ENCODE data around the gene MTMR2. TPM values are rescaled to one million over a fixed set of nuclear protein-coding genes. Genes with fewer than 3 reads are reported as not detected.

MTMR2 gene
- total RNA-seq, 1 experiment from 2014 or later = 75.2 TPM

GRCh38 chr11:95968585-95968984 is 44.7 kb upstream of the MTMR2 start:
- no peaks in the 10 kb centered on the region for H3K4me1 Mint-ChIP-seq (ENCODE audit: low read depth, unreplicated experiment)
- no peaks in the 10 kb centered on the region for H3K27me3 ChIP-seq (replicated peaks; ENCODE audit: control insufficient read depth, insufficient read depth, low read length)
- peaks cover 4% of the 10 kb centered on the region; the same call in 1 of the 2 replicates for H3K9me3 ChIP-seq
- intact Hi-C loops (cut with micrococcal nuclease; ENCODE audit: unreplicated experiment) = loop anchor here (1.0 kb wide), 2 partner anchors 119 to 132 kb away; no protein-coding TSS in a partner anchor
- H3K36me3 Mint-ChIP-seq (ENCODE audit: insufficient read depth, unreplicated experiment) = no peaks in the 10 kb centered on the region
- no peak overlapping the region for H3K4me3 Mint-ChIP-seq (ENCODE audit: unreplicated experiment)
- no peaks in the 10 kb centered on the region for H3K36me3 ChIP-seq (ENCODE audit: control insufficient read depth, insufficient read depth, low read length)
- ChIA-PET CTCF (interaction anchor here (0.6 to 2.7 kb wide), 2 partner anchors 120 to 133 kb away, joined by 3 to 10 read pairs; no protein-coding TSS in a partner anchor), POLR2A (no interaction called here)
- no peak overlapping the region for H3K4me3 ChIP-seq (ENCODE audit: low read depth, low read length)
- peak; percentile 58 to 62 for TF ChIP-seq CTCF (IDR thresholded peaks at IDR 0.05; ENCODE audit: insufficient read depth in 1 of 2, low read depth in 1 of 2, low read length in 1 of 2, severe bottlenecking in 1 of 2, unreplicated experiment in 1 of 2)
- H3K27ac Mint-ChIP-seq (ENCODE audit: unreplicated experiment) = no peak overlapping the region
- H3K4me1 ChIP-seq = no peaks in the 10 kb centered on the region
- DNase-seq = peak in 1 of 2 experiments; percentile 30
- H3K9me3 Mint-ChIP-seq (ENCODE audit: unreplicated experiment) = peaks cover 9% of the 10 kb centered on the region
- no peaks in the 10 kb centered on the region for H3K27me3 Mint-ChIP-seq (ENCODE audit: insufficient read depth, unreplicated experiment)
- BruUV-seq (replicated peaks) = no TSS peak

- no peaks in the 10 kb centered on the region for H3K27me3 ChIP-seq (replicated peaks; ENCODE audit: control insufficient read depth, insufficient read depth, low read length)
- H3K4me3 ChIP-seq (ENCODE audit: low read depth, low read length) = no peak overlapping the region
- peaks cover 9% of the 10 kb centered on the region for H3K9me3 Mint-ChIP-seq (ENCODE audit: unreplicated experiment)
- no TSS peak for BruUV-seq (replicated peaks)
- no peaks in the 10 kb centered on the region for H3K27me3 Mint-ChIP-seq (ENCODE audit: insufficient read depth, unreplicated experiment)
- intact Hi-C loops (cut with micrococcal nuclease; ENCODE audit: unreplicated experiment) = no loop called here
- DNase-seq = no peak
- TF ChIP-seq CTCF (IDR thresholded peaks at IDR 0.05; ENCODE audit: insufficient read depth in 1 of 2, low read depth in 1 of 2, low read length in 1 of 2, severe bottlenecking in 1 of 2, unreplicated experiment in 1 of 2) = no peak
- H3K4me1 ChIP-seq = no peaks in the 10 kb centered on the region
- peaks cover 4% of the 10 kb centered on the region; the same call in 1 of the 2 replicates for H3K9me3 ChIP-seq
- no peak overlapping the region for H3K27ac Mint-ChIP-seq (ENCODE audit: unreplicated experiment)
- ChIA-PET CTCF (no interaction called here), POLR2A (no interaction called here)
- H3K4me3 Mint-ChIP-seq (ENCODE audit: unreplicated experiment) = no peak overlapping the region
- H3K36me3 ChIP-seq (ENCODE audit: control insufficient read depth, insufficient read depth, low read length) = no peaks in the 10 kb centered on the region
- no peaks in the 10 kb centered on the region for H3K4me1 Mint-ChIP-seq (ENCODE audit: low read depth, unreplicated experiment)
- no peaks in the 10 kb centered on the region for H3K36me3 Mint-ChIP-seq (ENCODE audit: insufficient read depth, unreplicated experiment)
Measured at GRCh38 chr11:95964281-95964680, 40.4 kb upstream of the MTMR2 start.

GRCh38 chr11:95961758-95962157 is 37.9 kb upstream of the MTMR2 start:
- H3K36me3 Mint-ChIP-seq (ENCODE audit: insufficient read depth, unreplicated experiment) = no peaks in the 10 kb centered on the region
- H3K9me3 Mint-ChIP-seq (ENCODE audit: unreplicated experiment) = no peaks in the 10 kb centered on the region
- BruUV-seq (replicated peaks) = no TSS peak
- POLR2A ChIA-PET = no interaction called here
- Histone ChIP-seq H3K36me3 (ENCODE audit: control insufficient read depth, insufficient read depth, low read length) (no peaks in the 10 kb centered on the region), H3K27me3 (replicated peaks; ENCODE audit: control insufficient read depth, insufficient read depth, low read length) (no peaks in the 10 kb centered on the region), H3K9me3 (no peaks in the 10 kb centered on the region), H3K4me1 (no peaks in the 10 kb centered on the region), H3K4me3 (ENCODE audit: low read depth, low read length) (no peak overlapping the region)
- TF ChIP-seq CTCF (IDR thresholded peaks at IDR 0.05; ENCODE audit: insufficient read depth in 1 of 2, low read depth in 1 of 2, low read length in 1 of 2, severe bottlenecking in 1 of 2, unreplicated experiment in 1 of 2) = no peak
- no peaks in the 10 kb centered on the region for H3K4me1 Mint-ChIP-seq (ENCODE audit: low read depth, unreplicated experiment)
- intact Hi-C loops (cut with micrococcal nuclease; ENCODE audit: unreplicated experiment) = no loop called here
- no peak for DNase-seq
- no peak overlapping the region for H3K27ac Mint-ChIP-seq (ENCODE audit: unreplicated experiment)
- H3K4me3 Mint-ChIP-seq (ENCODE audit: unreplicated experiment) = no peak overlapping the region
- no peaks in the 10 kb centered on the region for H3K27me3 Mint-ChIP-seq (ENCODE audit: insufficient read depth, unreplicated experiment)
- CTCF ChIA-PET = no interaction called here
